Fibroblast of lung (primary cell): ENCODE measurements around the gene ZBTB7C. TPM values are rescaled to one million over a fixed set of nuclear protein-coding genes. Genes with fewer than 3 reads are reported as not detected.
"Not testable (repeated sequence)": the region's sequence is repeated elsewhere in the genome, so short reads cannot be mapped to it uniquely, and the experiment has no call there.

Source experiments
- DNase-seq, 2 donors: peaks; one replicate each; pipeline versions ENCODE4 v3.0.0 to v3.0.0-alpha.2; 2010; ENCODE audit warnings: low read depth in 2 of 2
- H2AFZ ChIP-seq: 2 replicates; pipeline ENCODE4 v1.5.1; 2012; ENCODE audit warnings: low read length, control low read depth, inconsistent platforms
- H3K27ac ChIP-seq: 2 replicates; pipeline ENCODE4 v1.5.1; 2011; ENCODE audit warnings: low read length, control low read depth; ENCODE audit not compliant: insufficient read depth
- H3K27me3 ChIP-seq: 2 replicates; pipeline ENCODE4 v1.5.1; 2011; ENCODE audit warnings: mild to moderate bottlenecking, low read length; ENCODE audit not compliant: control insufficient read depth, insufficient read depth
- H3K36me3 ChIP-seq: 2 replicates; pipeline ENCODE4 v1.5.1; 2011; ENCODE audit warnings: low read length; ENCODE audit not compliant: control insufficient read depth, insufficient read depth
- H3K4me1 ChIP-seq: 2 replicates; pipeline ENCODE4 v1.5.1; 2011; ENCODE audit warnings: low read length; ENCODE audit not compliant: control insufficient read depth, insufficient read depth; ENCODE audit errors: extremely low read depth
- H3K4me2 ChIP-seq: 2 replicates; pipeline ENCODE4 v1.5.1; 2011; ENCODE audit warnings: low read length, control low read depth; ENCODE audit not compliant: insufficient read depth; ENCODE audit errors: extremely low read depth
- H3K4me3 ChIP-seq, 4 experiments: fragments of 200-600 bp in 1 of 4; sonication (generic) in 1 of 4; replicated peaks in 1 of 4; 2 replicates each; pipeline ENCODE4 v1.5.1; 2011 to 2016; ENCODE audit warnings: low read length in 4 of 4, low read depth in 3 of 4, mild to moderate bottlenecking in 3 of 4, control low read depth in 2 of 4, inconsistent platforms in 1 of 4, mixed read lengths in 1 of 4; ENCODE audit not compliant: insufficient read depth in 1 of 4; ENCODE audit errors: control extremely low read depth in 1 of 4
- H3K79me2 ChIP-seq: 2 replicates; pipeline ENCODE4 v1.5.1; 2012; ENCODE audit warnings: mild to moderate bottlenecking, low read length, inconsistent platforms; ENCODE audit not compliant: control insufficient read depth, insufficient read depth
- H3K9ac ChIP-seq: 2 replicates; pipeline ENCODE4 v1.5.1; 2011; ENCODE audit warnings: mild to moderate bottlenecking, low read length, control low read depth; ENCODE audit not compliant: insufficient read depth
- H3K9me3 ChIP-seq: 2 replicates; pipeline ENCODE4 v1.5.1; 2012; ENCODE audit warnings: low read depth, low read length; ENCODE audit not compliant: control insufficient read depth, insufficient read depth
- H4K20me1 ChIP-seq: 2 replicates; pipeline ENCODE4 v1.5.1; 2011; ENCODE audit warnings: low read length; ENCODE audit not compliant: control insufficient read depth, insufficient read depth; ENCODE audit errors: extremely low read depth
- EZH2 ChIP-seq: IDR thresholded peaks from 2 replicates; pipeline ENCODE4 v1.5.1; 2012; ENCODE audit warnings: low read length, control low read depth, mild to moderate bottlenecking; ENCODE audit errors: missing control alignments
- polyA plus RNA-seq, 2 donors: library from polyadenylated mRNA; depleted of rRNA in 1 of 2; stranded (reverse) in 1 of 2; unstranded in 1 of 2; fragments of >200 nt; gene quantifications; 2 replicates each; pipeline ENCODE4 v1.2.1, GENCODE V29; 2011 to 2012; ENCODE audit warnings: missing spikeins in 1 of 2
- total RNA-seq: library from RNA; depleted of rRNA; stranded (reverse); fragments of >200 nt; gene quantifications from 2 replicates; pipeline ENCODE4 v1.2.1, GENCODE V29; 2014
- TF ChIP-seq, protein P1 (sequence below), 2 donors: IDR thresholded peaks in 1 of 2; conservative IDR thresholded peaks in 1 of 2; 1 replicate in 1 of 2; 2 replicates in 1 of 2; pipeline ENCODE4 v1.5.1; 2011 to 2012; ENCODE audit warnings: low read length in 2 of 2, control low read depth in 1 of 2, inconsistent platforms in 1 of 2, low read depth in 1 of 2, mild to moderate bottlenecking in 1 of 2

ZBTB7C gene
- total and polyA plus RNA-seq, 2 donors (not counting 1 experiment from before 2014, with no cell fraction given) = 0.19 to 0.33 TPM

DNA sequence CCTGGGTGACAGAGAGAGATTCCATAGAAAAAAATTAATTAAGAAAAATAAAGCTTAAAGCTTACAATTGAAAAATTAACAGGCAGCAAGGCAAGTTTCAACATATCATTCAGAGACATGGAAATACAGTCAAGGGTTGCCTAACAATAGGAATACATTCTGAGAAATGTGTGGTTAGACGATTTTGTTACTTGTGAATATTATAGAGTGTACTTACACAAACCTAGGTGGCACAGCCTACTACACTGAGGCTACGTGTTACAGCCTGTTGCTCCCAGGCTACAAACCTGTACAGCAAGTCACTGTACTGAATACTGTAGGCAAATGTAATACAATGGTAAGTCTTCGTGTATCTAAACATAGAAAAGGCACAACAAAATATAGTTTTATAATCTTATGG, 27.7 kb upstream of the ZBTB7C start:
- Histone ChIP-seq H4K20me1 (no peaks in the 10 kb centered on the region), H3K27ac (no peak overlapping the region), H3K36me3 (no peaks in the 10 kb centered on the region), H3K79me2 (no peaks in the 10 kb centered on the region), H3K9ac (no peak overlapping the region), H3K27me3 (peaks cover 35% of the 10 kb centered on the region), H3K9me3 (no peaks in the 10 kb centered on the region), H3K4me2 (no peak overlapping the region), H3K4me1 (no peaks in the 10 kb centered on the region), H3K4me3 (no peak overlapping the region), H2AFZ (no peak overlapping the region)
- no peak for DNase-seq
- TF ChIP-seq, protein P1, sequence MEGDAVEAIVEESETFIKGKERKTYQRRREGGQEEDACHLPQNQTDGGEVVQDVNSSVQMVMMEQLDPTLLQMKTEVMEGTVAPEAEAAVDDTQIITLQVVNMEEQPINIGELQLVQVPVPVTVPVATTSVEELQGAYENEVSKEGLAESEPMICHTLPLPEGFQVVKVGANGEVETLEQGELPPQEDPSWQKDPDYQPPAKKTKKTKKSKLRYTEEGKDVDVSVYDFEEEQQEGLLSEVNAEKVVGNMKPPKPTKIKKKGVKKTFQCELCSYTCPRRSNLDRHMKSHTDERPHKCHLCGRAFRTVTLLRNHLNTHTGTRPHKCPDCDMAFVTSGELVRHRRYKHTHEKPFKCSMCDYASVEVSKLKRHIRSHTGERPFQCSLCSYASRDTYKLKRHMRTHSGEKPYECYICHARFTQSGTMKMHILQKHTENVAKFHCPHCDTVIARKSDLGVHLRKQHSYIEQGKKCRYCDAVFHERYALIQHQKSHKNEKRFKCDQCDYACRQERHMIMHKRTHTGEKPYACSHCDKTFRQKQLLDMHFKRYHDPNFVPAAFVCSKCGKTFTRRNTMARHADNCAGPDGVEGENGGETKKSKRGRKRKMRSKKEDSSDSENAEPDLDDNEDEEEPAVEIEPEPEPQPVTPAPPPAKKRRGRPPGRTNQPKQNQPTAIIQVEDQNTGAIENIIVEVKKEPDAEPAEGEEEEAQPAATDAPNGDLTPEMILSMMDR (conservative IDR thresholded peaks at IDR 0.05 in 1 of 2, IDR thresholded peaks at IDR 0.05 in 1 of 2; ENCODE audit: low read depth in 1 of 2, low read length in 2 of 2) = no peak

DNA sequence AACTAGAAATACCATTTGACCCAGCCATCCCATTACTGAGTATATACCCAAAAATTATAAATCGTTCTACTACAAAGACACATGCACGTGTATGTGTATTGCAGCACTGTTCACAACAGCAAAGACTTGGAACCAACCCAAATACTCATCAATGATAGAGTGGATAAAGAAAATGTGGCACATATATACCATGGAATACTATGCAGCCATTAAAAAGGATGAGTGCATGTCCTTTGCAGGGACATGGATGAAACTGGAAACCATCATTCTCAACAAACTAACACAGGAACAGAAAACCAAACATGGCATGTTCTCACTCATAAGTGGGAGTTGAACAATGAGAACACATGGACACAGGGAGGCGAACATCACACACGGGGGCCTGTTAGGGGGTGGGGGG, 25.2 kb upstream of the ZBTB7C start:
- not testable (repeated sequence) for DNase-seq, H3K4me1 ChIP-seq, H3K27ac ChIP-seq, H4K20me1 ChIP-seq, H3K4me3 ChIP-seq, H2AFZ ChIP-seq, H3K79me2 ChIP-seq, H3K9ac ChIP-seq, H3K9me3 ChIP-seq, H3K4me2 ChIP-seq, H3K36me3 ChIP-seq
- H3K27me3 ChIP-seq = peaks cover 16% of the 10 kb centered on the region

DNA sequence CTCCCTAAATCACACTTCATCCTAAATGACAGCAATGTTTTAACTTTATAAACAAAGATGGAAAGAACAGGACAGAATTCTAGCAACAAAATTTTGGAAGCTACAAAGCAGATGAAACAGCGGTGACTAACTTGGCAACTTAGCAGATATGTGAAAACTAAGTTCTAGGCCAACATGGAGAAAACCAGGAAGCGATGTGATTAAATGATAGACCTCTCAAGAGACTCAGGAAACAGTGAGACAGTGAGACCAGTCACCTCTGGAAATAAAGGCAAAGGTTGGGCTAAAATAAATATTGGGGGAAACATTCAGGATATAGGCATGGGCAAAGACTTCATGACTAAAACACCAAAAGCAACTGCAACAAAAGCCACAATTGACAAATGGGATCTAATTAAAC, 24.4 kb upstream of the ZBTB7C start:
- Histone ChIP-seq H3K36me3 (no peaks in the 10 kb centered on the region), H3K79me2 (no peaks in the 10 kb centered on the region), H4K20me1 (no peaks in the 10 kb centered on the region), H3K27ac (no peak overlapping the region), H3K9ac (no peak overlapping the region), H3K27me3 (peaks cover 15% of the 10 kb centered on the region), H3K9me3 (no peaks in the 10 kb centered on the region), H3K4me3 (no peak overlapping the region), H3K4me2 (no peak overlapping the region), H2AFZ (no peak overlapping the region), H3K4me1 (no peaks in the 10 kb centered on the region)
- peak in 1 of 2 donors; percentile 12 for DNase-seq
- TF ChIP-seq EZH2 = no peak
- TF ChIP-seq, protein P1 (conservative IDR thresholded peaks at IDR 0.05 in 1 of 2, IDR thresholded peaks at IDR 0.05 in 1 of 2; ENCODE audit: low read depth in 1 of 2, low read length in 2 of 2) = no peak

DNA sequence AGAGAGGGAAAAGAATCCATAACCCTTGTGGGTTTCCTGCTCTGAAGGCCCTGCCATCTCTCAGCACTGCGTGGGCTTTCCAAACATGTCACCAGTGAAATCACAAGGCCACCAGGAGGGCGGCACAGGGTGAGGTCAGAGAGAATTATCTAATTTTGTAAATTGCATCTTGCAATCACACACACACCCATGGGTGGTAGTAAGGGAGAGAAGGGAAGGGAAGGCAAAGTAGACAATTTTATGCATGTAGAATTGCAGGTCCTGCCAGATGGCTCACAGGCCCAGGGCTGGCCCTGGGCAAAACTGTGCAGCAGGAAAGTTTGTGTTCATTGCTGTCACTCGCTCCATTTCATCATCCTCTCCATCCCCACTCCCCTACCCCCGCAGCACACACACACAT, 21.0 kb upstream of the ZBTB7C start:
- Histone ChIP-seq H3K9ac (no peak overlapping the region), H3K27me3 (peaks cover 5% of the 10 kb centered on the region), H2AFZ (no peak overlapping the region), H3K4me1 (no peaks in the 10 kb centered on the region), H3K27ac (no peak overlapping the region), H3K9me3 (no peaks in the 10 kb centered on the region), H3K36me3 (no peaks in the 10 kb centered on the region), H3K79me2 (no peaks in the 10 kb centered on the region), H4K20me1 (no peaks in the 10 kb centered on the region), H3K4me3 (no peak overlapping the region), H3K4me2 (no peak overlapping the region)
- TF ChIP-seq, protein P1 (conservative IDR thresholded peaks at IDR 0.05 in 1 of 2, IDR thresholded peaks at IDR 0.05 in 1 of 2; ENCODE audit: low read depth in 1 of 2, low read length in 2 of 2) = no peak
- no peak for TF ChIP-seq EZH2
- no peak for DNase-seq
